Measurements from ENCODE around the gene TMEM176B. TPM values are rescaled to one million over a fixed set of nuclear protein-coding genes. Genes with fewer than 3 reads are reported as not detected.

The TMEM176B gene
- total RNA-seq, 2 experiments from 2014 or later: 0.09 TPM; not detected in 1

Other genes starting within 250 kb of the TMEM176B start
- not detected in 2 replicates for gene GIMAP4, start 233.0 kb downstream of the TMEM176B start, total RNA-seq (2014; rRNA removed; shearing (Covaris generic))
- gene GIMAP4, start 233.0 kb downstream of the TMEM176B start, total RNA-seq (2022): not detected in 2 replicates
- gene GIMAP6, start 168.0 kb downstream of the TMEM176B start, total RNA-seq (2014; rRNA removed; shearing (Covaris generic)): not detected in 2 replicates
- gene GIMAP6, start 168.0 kb downstream of the TMEM176B start, total RNA-seq (2022): not detected in 2 replicates
- gene GIMAP2, start 114.7 kb downstream of the TMEM176B start, total RNA-seq (2014; rRNA removed; shearing (Covaris generic)): 0.41 TPM in 1 of 2 replicates, not detected in the other
- 0.79 TPM in 1 of 2 replicates, not detected in the other for gene GIMAP2, start 114.7 kb downstream of the TMEM176B start, total RNA-seq (2022)
- gene GIMAP1, start 83.8 kb downstream of the TMEM176B start, total RNA-seq (2014; rRNA removed; shearing (Covaris generic)): not detected in 2 replicates
- not detected in 2 replicates for gene GIMAP1, start 83.8 kb downstream of the TMEM176B start, total RNA-seq (2022)
- gene GIMAP5, start 62.9 kb downstream of the TMEM176B start, total RNA-seq (2014; rRNA removed; shearing (Covaris generic)): not detected in 2 replicates
- gene GIMAP5, start 62.9 kb downstream of the TMEM176B start, total RNA-seq (2022): not detected in 2 replicates
- not detected in 2 replicates for gene TMEM176A, start 405 bp upstream of the TMEM176B start, total RNA-seq (2014; rRNA removed; shearing (Covaris generic))
- not detected in 2 replicates for gene TMEM176A, start 405 bp upstream of the TMEM176B start, total RNA-seq (2022)
- not detected in 2 replicates for gene AOC1, start 52.2 kb upstream of the TMEM176B start, total RNA-seq (2014; rRNA removed; shearing (Covaris generic))
- gene AOC1, start 52.2 kb upstream of the TMEM176B start, total RNA-seq (2022): not detected in 2 replicates
- 4.0 and 7.5 TPM in 2 replicates for gene KCNH2, start 178.0 kb upstream of the TMEM176B start, total RNA-seq (2014; rRNA removed; shearing (Covaris generic))
- 5.8 and 6.2 TPM in 2 replicates for gene KCNH2, start 178.0 kb upstream of the TMEM176B start, total RNA-seq (2022)
- 0.41 and 0.82 TPM in 2 replicates for gene NOS3, start 190.7 kb upstream of the TMEM176B start, total RNA-seq (2014; rRNA removed; shearing (Covaris generic))
- gene NOS3, start 190.7 kb upstream of the TMEM176B start, total RNA-seq (2022): 0.30 and 0.78 TPM in 2 replicates
- 0.18 and 1.1 TPM in 2 replicates for gene ATG9B, start 224.1 kb upstream of the TMEM176B start, total RNA-seq (2014; rRNA removed; shearing (Covaris generic))
- 0.94 and 0.97 TPM in 2 replicates for gene ATG9B, start 224.1 kb upstream of the TMEM176B start, total RNA-seq (2022)
- gene ABCB8, start 228.1 kb upstream of the TMEM176B start, total RNA-seq (2014; rRNA removed; shearing (Covaris generic)): 29.5 and 32.0 TPM in 2 replicates
- gene ABCB8, start 228.1 kb upstream of the TMEM176B start, total RNA-seq (2022): 63.9 and 64.7 TPM in 2 replicates
- gene ASIC3, start 248.2 kb upstream of the TMEM176B start, total RNA-seq (2014; rRNA removed; shearing (Covaris generic)): 3.3 and 7.9 TPM in 2 replicates
- 14.8 and 22.3 TPM in 2 replicates for gene ASIC3, start 248.2 kb upstream of the TMEM176B start, total RNA-seq (2022)

Measured in OCI-LY7 (cell line).